Measurements from ENCODE around the gene ALDH3B1. TPM values are rescaled to one million over a fixed set of nuclear protein-coding genes. Genes with fewer than 3 reads are reported as not detected.

ALDH3B1 gene
- total and polyA plus RNA-seq, 2 donors (not counting 3 experiments of a cell fraction or from before 2014, with no cell fraction given), result 0.13 to 1.0 TPM

GRCh38 chr11:67998150-67999045, 11.7 kb upstream of the ALDH3B1 start:
- DNase-seq (ENCODE audit: low read depth, low spot score) (no peak), FAIRE-seq (no peak)
- no peaks in the 10 kb centered on the region for H3K27me3 ChIP-seq (ENCODE audit: control insufficient read depth in 2 of 2, insufficient read depth in 2 of 2, low read length in 2 of 2)
- ChIA-PET CTCF (no interaction called here), POLR2A (no interaction called here)
- TF ChIP-seq CTCF (IDR thresholded peaks at IDR 0.05; ENCODE audit: extremely low read depth in 1 of 2, insufficient read depth in 1 of 2, low read depth in 1 of 2, low read length in 2 of 2) (no peak), FOS (IDR thresholded peaks at IDR 0.05; ENCODE audit: borderline replicate concordance, insufficient read depth, low read length) (no peak), GATA2 (IDR thresholded peaks at IDR 0.05; ENCODE audit: insufficient read depth, insufficient read length, low read depth, low read length) (no peak), EZH2 (IDR thresholded peaks at IDR 0.05; ENCODE audit: borderline replicate concordance, low read depth, low read length, severe bottlenecking) (no peak), JUN (IDR thresholded peaks at IDR 0.05; ENCODE audit: borderline replicate concordance, insufficient read depth, insufficient read length, low read depth) (no peak), POLR2A (IDR thresholded peaks at IDR 0.05; ENCODE audit: low read depth, low read length) (no peak), POLR2AphosphoS5 (IDR thresholded peaks at IDR 0.05; ENCODE audit: insufficient read depth, low read depth, low read length) (no peak), MAX (IDR thresholded peaks at IDR 0.05; ENCODE audit: insufficient read depth, insufficient read length) (no peak), MYC (IDR thresholded peaks at IDR 0.05; ENCODE audit: low read depth, low read length) (no peak)
- no TSS peak for BruUV-seq (replicated peaks)
- H3K27ac ChIP-seq (ENCODE audit: insufficient read depth, low read depth, low read length), result no peak overlapping the region
- no peaks in the 10 kb centered on the region for H3K36me3 ChIP-seq (ENCODE audit: control insufficient read depth in 2 of 2, extremely low read depth in 1 of 2, insufficient read depth in 2 of 2, low read length in 2 of 2)
- H3K9ac ChIP-seq (replicated peaks; ENCODE audit: extremely low read depth, insufficient read depth, low read length), result no peak overlapping the region
- H4K20me1 ChIP-seq (replicated peaks; ENCODE audit: control insufficient read depth, extremely low read depth, insufficient read depth, low read length), result no peaks in the 10 kb centered on the region
- dilution Hi-C loops (cut with MboI; ENCODE audit: extremely low pct_ligation_motif_present, low sequenced_read_pairs), result no loop called here
- no peaks in the 10 kb centered on the region for H3K9me1 ChIP-seq (replicated peaks; ENCODE audit: control insufficient read depth, extremely low read depth, insufficient read depth, low read length)
- intact Hi-C loops (cut with micrococcal nuclease), result no loop called here
- no peaks in the 10 kb centered on the region for H3K4me1 ChIP-seq (ENCODE audit: control insufficient read depth, extremely low read depth, insufficient read depth, low read length)
- no peak overlapping the region for H2AFZ ChIP-seq (ENCODE audit: low read depth, low read length)
- H3K79me2 ChIP-seq (ENCODE audit: control insufficient read depth, insufficient read depth, low read length), result no peaks in the 10 kb centered on the region
- no peak overlapping the region for H3K4me2 ChIP-seq (ENCODE audit: insufficient read depth, low read length)
- H3K9me3 ChIP-seq (replicated peaks; ENCODE audit: control insufficient read depth, insufficient read depth, low read length), result no peaks in the 10 kb centered on the region
- no peak overlapping the region for H3K4me3 ChIP-seq (replicated peaks in 1 of 3; ENCODE audit: insufficient read depth in 1 of 3, low read depth in 1 of 3, low read length in 3 of 3)

Measured in endothelial cell of umbilical vein (primary cell).